Kidney (tissue), 14 donors: ENCODE measurements around the gene KRT33B. TPM values are rescaled to one million over a fixed set of nuclear protein-coding genes. Genes with fewer than 3 reads are reported as not detected.
"Not testable (repeated sequence)": the region's sequence is repeated elsewhere in the genome, so short reads cannot be mapped to it uniquely, and the experiment has no call there.

Source experiments
- DNase-seq, 5 donors: peaks; one replicate each; pipeline ENCODE4 v3.0.0-alpha.2; 2013 to 2020
- FAIRE-seq: peaks from 2 replicates; lab custom pipeline; 2012; peaks lifted over from hg19 to GRCh38; lab: Jason Lieb, UNC
- H3K27ac ChIP-seq, 2 donors: one replicate each; pipeline ENCODE4 v1.7.0; 2013; ENCODE audit warnings: low read depth in 2 of 2, low read length in 2 of 2, inconsistent platforms in 1 of 2
- H3K27me3 ChIP-seq: one replicate; pipeline ENCODE4 v1.7.1; 2013; ENCODE audit warnings: low read length, inconsistent platforms; ENCODE audit not compliant: control insufficient read depth, insufficient read depth
- H3K36me3 ChIP-seq, 3 donors: one replicate each; pipeline versions ENCODE4 v1.7.0 to v1.7.1; 2013; ENCODE audit warnings: low read length in 3 of 3, control low read depth in 1 of 3, inconsistent platforms in 1 of 3; ENCODE audit not compliant: insufficient read depth in 3 of 3, control insufficient read depth in 2 of 3
- H3K4me1 ChIP-seq, 3 donors: one replicate each; pipeline versions ENCODE4 v1.7.0 to v1.7.1; 2013; ENCODE audit warnings: low read length in 3 of 3, inconsistent platforms in 1 of 3, low read depth in 1 of 3; ENCODE audit not compliant: control insufficient read depth in 2 of 3, insufficient read depth in 2 of 3
- H3K4me3 ChIP-seq, 3 donors: one replicate each; pipeline versions ENCODE4 v1.7.0 to v1.8.1; 2013; ENCODE audit warnings: low read length in 3 of 3, control low read depth in 1 of 3, inconsistent platforms in 1 of 3
- H3K9ac ChIP-seq, 3 donors: one replicate each; pipeline versions ENCODE4 v1.7.0 to v1.7.1; 2013; ENCODE audit warnings: low read length in 3 of 3, control low read depth in 1 of 3, inconsistent platforms in 1 of 3
- H3K9me3 ChIP-seq, 3 donors: one replicate each; pipeline versions ENCODE4 v1.7.0 to v1.7.1; 2013; ENCODE audit warnings: low read length in 3 of 3, control low read depth in 1 of 3, inconsistent platforms in 1 of 3; ENCODE audit not compliant: control insufficient read depth in 2 of 3, insufficient read depth in 1 of 3
- CTCF ChIP-seq: IDR thresholded peaks from 3 replicates; pipeline ENCODE4 v1.5.1; 2012; ENCODE audit warnings: mild to moderate bottlenecking, moderate library complexity, borderline replicate concordance; ENCODE audit not compliant: insufficient read depth; ENCODE audit errors: extremely low read depth
- intact Hi-C: fragments of 100-400 bp; cut with DNase I; formaldehyde crosslinking; loops from one replicate; pipeline ENCODE4 v1.11.1; 2022
- polyA plus RNA-seq: library from polyadenylated mRNA; stranded (reverse); fragments of 350-450 nt; fragmentation: Illumina TruSeq; extraction: RNeasy Lipid Tissue Mini Kit (QIAGEN cat#74804); gene quantifications from one replicate; pipeline ENCODE4 v1.2.3, GENCODE V29; 2014; ENCODE audit warnings: low read depth, low replicate concordance; ENCODE audit not compliant: insufficient read depth
- total RNA-seq: library from RNA; stranded (reverse); fragmentation: NEBNext Ultra II Directional; extraction: Animal tissue kit (Norgen Biotek cat#: 25700); gene quantifications from one replicate; pipeline ENCODE4 v1.2.1, GENCODE V29; 2021
- donor health status: control.
- donor health status: control.
- donor health status: control.
- donor health status: control.
- donor health status: control.
- donor health status: DM: yes; HTN: yes; CAD: no.
- donor health status: Normal renal cell carcinoma (clear cell type).

Gene KRT33B
- total and polyA plus RNA-seq, 2 donors from 2014 or later: not detected

GRCh38 chr17:41382394-41382793 lies 12.8 kb upstream of the KRT33B start:
- FAIRE-seq: no peak

GRCh38 chr17:41381943-41382342 lies 12.3 kb upstream of the KRT33B start, which contains the start of gene KRT34:
KRT34 (minus strand) TSS chr17:41382306; CDS start chr17:41382246, 60 bp downstream.
- intact Hi-C loops, H3K4me3 ChIP-seq, H3K4me1 ChIP-seq, H3K27ac ChIP-seq, H3K9me3 ChIP-seq, FAIRE-seq, H3K27me3 ChIP-seq, H3K9ac ChIP-seq, H3K36me3 ChIP-seq, DNase-seq: not testable (repeated sequence)

More at GRCh38 chr17:41382394-41382793, 12.8 kb upstream of the KRT33B start:
- no peaks in the 10 kb centered on the region for H3K4me1 ChIP-seq
- H3K36me3 ChIP-seq: no peaks in the 10 kb centered on the region
- no peak overlapping the region for H3K27ac ChIP-seq
- peaks cover 0 to 3% (median 0%) of the 10 kb centered on the region in 3 donors for H3K9me3 ChIP-seq
- no peak for DNase-seq
- no peak overlapping the region for H3K9ac ChIP-seq
- H3K4me3 ChIP-seq: no peak overlapping the region
- intact Hi-C loops: no loop called here
- no peaks in the 10 kb centered on the region for H3K27me3 ChIP-seq
- TF ChIP-seq CTCF: no peak

- FAIRE-seq, H3K4me1 ChIP-seq, H3K27ac ChIP-seq, intact Hi-C loops, H3K27me3 ChIP-seq, H3K36me3 ChIP-seq, H3K4me3 ChIP-seq, H3K9me3 ChIP-seq, H3K9ac ChIP-seq, DNase-seq: not testable (repeated sequence)
These were observed 10.5 kb upstream of the KRT33B start for GRCh38 chr17:41380091-41380490.

GRCh38 chr17:41377546-41377945 lies 7.9 kb upstream of the KRT33B start:
- no peak for FAIRE-seq
- H3K27ac ChIP-seq: peak overlapping the region in 1 of 2 donors; percentile 42
- no peak for TF ChIP-seq CTCF
- H3K9ac ChIP-seq: no peak overlapping the region
- no peaks in the 10 kb centered on the region for H3K9me3 ChIP-seq
- H3K36me3 ChIP-seq: no peaks in the 10 kb centered on the region
- peak in 2 of 5 donors; percentile 22 to 40 for DNase-seq
- H3K4me1 ChIP-seq: no peaks in the 10 kb centered on the region
- H3K27me3 ChIP-seq: no peaks in the 10 kb centered on the region
- intact Hi-C loops: no loop called here
- no peak overlapping the region for H3K4me3 ChIP-seq
